CD4-positive, alpha-beta memory T cell (primary cell): ENCODE measurements around the gene STYXL2. TPM values are rescaled to one million over a fixed set of nuclear protein-coding genes. Genes with fewer than 3 reads are reported as not detected.

ENCODE experiments used
- CTCF ChIA-PET: fragments of 350-600 bp; sonication (Branson Sonifier 250); formaldehyde crosslinking; loops from one replicate; lab custom pipeline; 2021; ENCODE audit warnings: inconsistent platforms; ENCODE audit not compliant: partially characterized antibody; lab: Charles Lee
- POLR2A ChIA-PET: fragments of 350-600 bp; sonication (Branson Sonifier 250); formaldehyde crosslinking; loops from one replicate; lab custom pipeline; 2021; ENCODE audit not compliant: partially characterized antibody; lab: Charles Lee
- DNase-seq, 5 donors: peaks; one replicate each; pipeline versions ENCODE4 v3.0.0 to v3.0.0-alpha.2; 2020 to 2022; ENCODE audit warnings: mixed read lengths in 1 of 5
- H3K27ac ChIP-seq: one replicate; pipeline ENCODE4 v1.7.0; 2013; ENCODE audit warnings: low read depth, low read length
- H3K27me3 ChIP-seq: 2 replicates; pipeline ENCODE4 v1.7.0; 2013; ENCODE audit warnings: mild to moderate bottlenecking, low read length, moderate library complexity; ENCODE audit not compliant: insufficient read depth
- H3K36me3 ChIP-seq: 2 replicates; pipeline ENCODE4 v1.7.0; 2013; ENCODE audit warnings: mild to moderate bottlenecking, low read length, moderate library complexity; ENCODE audit not compliant: insufficient read depth
- H3K4me1 ChIP-seq: 2 replicates; pipeline ENCODE4 v1.7.0; 2013; ENCODE audit warnings: mild to moderate bottlenecking, low read length, moderate library complexity; ENCODE audit not compliant: insufficient read depth
- H3K4me3 ChIP-seq, 2 donors: one replicate each; pipeline ENCODE4 v1.7.0; 2013; ENCODE audit warnings: low read length in 2 of 2, mild to moderate bottlenecking in 1 of 2
- H3K9me3 ChIP-seq, 2 donors: one replicate each; pipeline ENCODE4 v1.7.0; 2013; ENCODE audit warnings: low read length in 2 of 2, control low read depth in 1 of 2; ENCODE audit not compliant: control insufficient read depth in 1 of 2
- H3K27ac Mint-ChIP-seq, 7 donors: one replicate each; pipeline ENCODE4 v1.8.0; 2020 to 2021; ENCODE audit warnings: mixed read lengths in 7 of 7, mild to moderate bottlenecking in 6 of 7, inconsistent platforms in 3 of 7, moderate library complexity in 3 of 7
- H3K27me3 Mint-ChIP-seq, 2 donors: one replicate each; pipeline ENCODE4 v1.8.0; 2020 to 2021; ENCODE audit warnings: mixed read lengths in 2 of 2
- H3K36me3 Mint-ChIP-seq, 2 donors: one replicate each; pipeline ENCODE4 v1.8.0; 2020 to 2021; ENCODE audit warnings: mixed read lengths in 2 of 2, inconsistent platforms in 1 of 2, mild to moderate bottlenecking in 1 of 2
- H3K4me1 Mint-ChIP-seq, 4 donors: one replicate each; pipeline ENCODE4 v1.8.0; 2020 to 2021; ENCODE audit warnings: mixed read lengths in 4 of 4, mild to moderate bottlenecking in 1 of 4
- H3K4me3 Mint-ChIP-seq, 8 donors: one replicate each; pipeline ENCODE4 v1.8.0; 2020 to 2021; ENCODE audit warnings: mixed read lengths in 8 of 8, mild to moderate bottlenecking in 7 of 8, moderate library complexity in 6 of 8, inconsistent platforms in 3 of 8
- H3K9me3 Mint-ChIP-seq, 8 donors: one replicate each; pipeline ENCODE4 v1.8.0; 2020 to 2021; ENCODE audit warnings: mixed read lengths in 8 of 8, mild to moderate bottlenecking in 5 of 8, inconsistent platforms in 3 of 8, moderate library complexity in 1 of 8
- intact Hi-C: fragments of 100-400 bp; cut with micrococcal nuclease; formaldehyde crosslinking; loops from one replicate; pipeline ENCODE4 v1.15.1; 2023
- polyA plus RNA-seq, 2 donors: library from polyadenylated mRNA; unstranded; fragments of 300-500 nt; fragmentation: Illumina TruSeq; gene quantifications; one replicate each; pipeline ENCODE4 v1.2.3, GENCODE V29; 2021
- total RNA-seq, 2 experiments: library from RNA; stranded (reverse); gene quantifications; one replicate each; pipeline ENCODE4 v1.2.3, GENCODE V29; 2021

Gene STYXL2
- total and polyA plus RNA-seq, 4 experiments from 2014 or later: not detected

DNA sequence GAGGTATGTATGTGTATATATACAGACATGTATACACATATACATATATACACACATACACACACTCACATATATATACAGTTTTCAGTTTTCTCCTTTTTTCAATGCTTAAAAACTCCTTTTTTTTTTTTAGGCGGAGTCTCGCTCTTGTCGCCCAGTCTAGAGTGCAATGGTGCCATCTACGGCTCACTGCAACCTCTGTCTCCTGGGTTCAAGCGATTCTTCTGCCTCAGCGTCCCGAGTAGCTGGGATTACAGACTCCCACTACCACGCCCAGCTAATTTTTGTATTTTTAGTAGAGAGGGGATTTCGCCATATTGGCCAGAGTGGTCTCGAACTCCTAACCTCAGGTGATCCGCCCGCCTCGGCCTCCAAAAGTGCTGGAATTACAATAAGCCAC lies 27.0 kb downstream of the STYXL2 start:
- intact Hi-C loops: loop anchor here (1.0 kb wide), 1 partner anchor 211 kb away; no protein-coding TSS in a partner anchor

GRCh38 chr1:167121375-167122120 lies 27.7 kb downstream of the STYXL2 start:
- ChIA-PET CTCF (interaction anchor here (0.9 to 10.1 kb wide), 9 partner anchors 13 to 418 kb away, joined by 3 to 183 read pairs (median 4); no protein-coding TSS in a partner anchor), POLR2A (interaction anchor here (0.7 to 2.6 kb wide), 6 partner anchors 12 to 98 kb away, joined by 3 to 10 read pairs (median 5); partner anchors contain the start of gene GPA33)
- Mint-ChIP-seq H3K4me3 (peak overlapping the region; percentile 78 to 93 (median 86)), H3K27ac (peak overlapping the region in 3 of 7 donors; percentile 22 to 60 (median 36)), H3K4me1 (peaks cover 0 to 12% (median 3%) of the 10 kb centered on the region in 4 donors), H3K27me3 (peaks cover 1 to 7% of the 10 kb centered on the region in 2 donors), H3K36me3 (no peaks in the 10 kb centered on the region), H3K9me3 (no peaks in the 10 kb centered on the region)
- no peaks in the 10 kb centered on the region for H3K36me3 ChIP-seq
- peaks cover 7% of the 10 kb centered on the region for H3K4me1 ChIP-seq
- H3K4me3 ChIP-seq: peak overlapping the region; percentile 47 to 49
- no peaks in the 10 kb centered on the region for H3K9me3 ChIP-seq
- no peak overlapping the region for H3K27ac ChIP-seq
- intact Hi-C loops: loop anchor here (1.0 kb wide), 1 partner anchor 211 kb away; no protein-coding TSS in a partner anchor
- no peaks in the 10 kb centered on the region for H3K27me3 ChIP-seq
- peak in 4 of 5 donors; percentile 18 to 40 (median 27) for DNase-seq

More for the DNA sequence above, 27.0 kb downstream of the STYXL2 start:
- H3K4me3 ChIP-seq: peak overlapping the region in 1 of 2 donors; percentile 47
- Mint-ChIP-seq H3K36me3 (no peaks in the 10 kb centered on the region), H3K9me3 (no peaks in the 10 kb centered on the region), H3K27me3 (peaks cover 1 to 5% of the 10 kb centered on the region in 2 donors), H3K4me3 (peak overlapping the region; percentile 78 to 93 (median 86)), H3K27ac (peak overlapping the region in 3 of 7 donors; percentile 8 to 52 (median 13)), H3K4me1 (peaks cover 0 to 12% (median 3%) of the 10 kb centered on the region in 4 donors)
- ChIA-PET CTCF (interaction anchor here (0.9 to 10.1 kb wide), 7 partner anchors 12 to 211 kb away, joined by 3 to 183 read pairs (median 6); no protein-coding TSS in a partner anchor), POLR2A (interaction anchor here (0.7 to 2.6 kb wide), 6 partner anchors 12 to 99 kb away, joined by 3 to 10 read pairs (median 5); partner anchors contain the start of gene GPA33)
- H3K27ac ChIP-seq: no peak overlapping the region
- H3K9me3 ChIP-seq: no peaks in the 10 kb centered on the region
- peak in 4 of 5 donors; percentile 19 to 35 (median 25) for DNase-seq
- H3K4me1 ChIP-seq: peaks cover 7% of the 10 kb centered on the region
- H3K27me3 ChIP-seq: no peaks in the 10 kb centered on the region
- H3K36me3 ChIP-seq: no peaks in the 10 kb centered on the region

GRCh38 chr1:167122121-167122480 lies 28.2 kb downstream of the STYXL2 start:
- no peaks in the 10 kb centered on the region for H3K36me3 Mint-ChIP-seq
- H3K9me3 ChIP-seq: no peaks in the 10 kb centered on the region
- peak overlapping the region in 6 of 8 donors; percentile 19 to 88 (median 69) for H3K4me3 Mint-ChIP-seq
- H3K4me1 Mint-ChIP-seq: peaks cover 0 to 12% (median 3%) of the 10 kb centered on the region in 4 donors
- H3K36me3 ChIP-seq: no peaks in the 10 kb centered on the region
- H3K27me3 Mint-ChIP-seq: peaks cover 1 to 10% of the 10 kb centered on the region in 2 donors
- peaks cover 0 to 2% (median 0%) of the 10 kb centered on the region in 8 donors for H3K9me3 Mint-ChIP-seq
- no peak overlapping the region for H3K27ac ChIP-seq
- peaks cover 7% of the 10 kb centered on the region for H3K4me1 ChIP-seq
- H3K27ac Mint-ChIP-seq: peak overlapping the region in 1 of 7 donors; percentile 36
- POLR2A ChIA-PET: interaction anchor here (1.0 to 2.6 kb wide), 3 partner anchors 32 to 98 kb away, joined by 5 to 10 read pairs (median 5); partner anchors contain the start of gene GPA33
- H3K4me3 ChIP-seq: no peak overlapping the region
- CTCF ChIA-PET: interaction anchor here (0.6 to 10.1 kb wide), 9 partner anchors 10 to 418 kb away, joined by 3 to 183 read pairs (median 4); partner anchors contain the start of gene STYXL2
- intact Hi-C loops: no loop called here
- no peaks in the 10 kb centered on the region for H3K27me3 ChIP-seq
- DNase-seq: no peak

DNA sequence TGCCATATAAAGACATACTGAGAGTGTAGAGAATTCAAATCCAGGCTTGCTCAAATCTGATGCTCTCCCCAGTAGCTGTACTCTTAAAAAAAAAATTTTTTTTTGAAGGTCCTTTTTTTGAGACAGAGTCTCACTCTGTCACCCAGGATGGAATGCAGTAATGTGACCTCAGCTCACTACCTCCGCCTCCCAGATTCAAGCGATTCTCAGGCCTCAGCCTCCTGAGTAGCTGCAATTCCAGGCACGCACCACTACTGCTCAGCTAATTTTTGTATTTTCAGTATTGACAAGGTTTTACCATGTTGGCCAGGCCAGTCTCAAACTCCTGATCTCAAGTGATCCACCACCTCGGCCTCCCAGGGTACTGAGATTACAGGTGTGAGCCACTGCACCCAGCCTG lies 28.7 kb downstream of the STYXL2 start:
- peaks cover 7% of the 10 kb centered on the region for H3K4me1 ChIP-seq
- CTCF ChIA-PET: interaction anchor here (0.6 to 10.1 kb wide), 8 partner anchors 10 to 212 kb away, joined by 3 to 183 read pairs (median 8); partner anchors contain the start of gene STYXL2
- POLR2A ChIA-PET: interaction anchor here (2.2 to 2.6 kb wide), 2 partner anchors 32 to 97 kb away, joined by 5 to 10 read pairs; partner anchors contain the start of gene GPA33
- H3K27me3 ChIP-seq: no peaks in the 10 kb centered on the region
- no peaks in the 10 kb centered on the region for H3K36me3 Mint-ChIP-seq
- intact Hi-C loops: no loop called here
- H3K4me1 Mint-ChIP-seq: peaks cover 0 to 12% (median 3%) of the 10 kb centered on the region in 4 donors
- peaks cover 0 to 2% (median 0%) of the 10 kb centered on the region in 8 donors for H3K9me3 Mint-ChIP-seq
- peaks cover 2 to 14% of the 10 kb centered on the region in 2 donors for H3K27me3 Mint-ChIP-seq
- DNase-seq: no peak
- H3K36me3 ChIP-seq: no peaks in the 10 kb centered on the region
- H3K9me3 ChIP-seq: no peaks in the 10 kb centered on the region
- H3K27ac ChIP-seq: no peak overlapping the region
- H3K4me3 Mint-ChIP-seq: peak overlapping the region in 3 of 8 donors; percentile 6 to 88 (median 19)
- H3K4me3 ChIP-seq: no peak overlapping the region
- H3K27ac Mint-ChIP-seq: no peak overlapping the region

GRCh38 chr1:167126317-167126716 lies 32.4 kb downstream of the STYXL2 start:
- Mint-ChIP-seq H3K27ac (peak overlapping the region in 1 of 7 donors; percentile 49), H3K4me3 (no peak overlapping the region), H3K9me3 (peaks cover 0 to 2% (median 0%) of the 10 kb centered on the region in 8 donors), H3K27me3 (peaks cover 16 to 26% of the 10 kb centered on the region in 2 donors), H3K36me3 (no peaks in the 10 kb centered on the region), H3K4me1 (peaks cover 0 to 7% (median 1%) of the 10 kb centered on the region in 4 donors)
- ChIA-PET CTCF (interaction anchor here (1.2 to 10.1 kb wide), 6 partner anchors 10 to 217 kb away, joined by 3 to 183 read pairs (median 6); partner anchors contain the start of genes GPA33 and POU2F1), POLR2A (no interaction called here)
- no peaks in the 10 kb centered on the region for H3K36me3 ChIP-seq
- H3K4me1 ChIP-seq: peaks cover 5% of the 10 kb centered on the region
- no peak overlapping the region for H3K27ac ChIP-seq
- no peak overlapping the region for H3K4me3 ChIP-seq
- no peaks in the 10 kb centered on the region for H3K27me3 ChIP-seq
- no peaks in the 10 kb centered on the region for H3K9me3 ChIP-seq
- no peak for DNase-seq
- intact Hi-C loops: no loop called here

DNA sequence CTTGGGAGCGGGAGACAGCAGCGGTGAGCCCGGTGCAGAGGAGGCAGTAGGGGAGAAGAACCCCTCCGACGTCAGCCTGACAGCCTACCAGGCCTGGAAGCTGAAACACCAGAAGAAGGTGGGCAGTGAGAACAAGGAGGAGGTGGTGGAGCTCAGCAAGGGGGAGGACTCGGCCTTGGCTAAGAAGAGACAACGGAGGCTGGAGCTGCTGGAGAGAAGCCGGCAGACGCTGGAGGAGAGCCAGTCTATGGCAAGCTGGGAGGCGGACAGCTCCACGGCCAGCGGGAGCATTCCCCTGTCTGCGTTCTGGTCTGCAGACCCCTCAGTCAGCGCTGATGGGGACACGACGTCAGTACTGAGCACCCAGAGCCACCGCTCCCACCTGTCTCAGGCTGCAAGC lies 32.9 kb downstream of the STYXL2 start:
- H3K9me3 Mint-ChIP-seq: peaks cover 0 to 2% (median 0%) of the 10 kb centered on the region in 8 donors
- H3K27ac Mint-ChIP-seq: peak overlapping the region in 1 of 7 donors; percentile 49
- ChIA-PET CTCF (interaction anchor here (1.2 to 10.1 kb wide), 7 partner anchors 10 to 217 kb away, joined by 3 to 183 read pairs (median 6); partner anchors contain the start of genes GPA33 and POU2F1), POLR2A (interaction anchor here (0.9 kb wide), 1 partner anchor 93 kb away, joined by 3 read pairs; no protein-coding TSS in a partner anchor)
- no peak overlapping the region for H3K27ac ChIP-seq
- H3K9me3 ChIP-seq: no peaks in the 10 kb centered on the region
- H3K27me3 Mint-ChIP-seq: peaks cover 16 to 29% of the 10 kb centered on the region in 2 donors
- no peaks in the 10 kb centered on the region for H3K36me3 ChIP-seq
- peaks cover 0 to 2% (median under 1%) of the 10 kb centered on the region in 4 donors for H3K4me1 Mint-ChIP-seq
- H3K4me1 ChIP-seq: peaks cover under 1% of the 10 kb centered on the region
- DNase-seq: no peak
- H3K4me3 ChIP-seq: no peak overlapping the region
- intact Hi-C loops: no loop called here
- no peaks in the 10 kb centered on the region for H3K27me3 ChIP-seq
- H3K36me3 Mint-ChIP-seq: no peaks in the 10 kb centered on the region
- H3K4me3 Mint-ChIP-seq: no peak overlapping the region
